ENCODE data around the gene ADAMTS17. TPM values are rescaled to one million over a fixed set of nuclear protein-coding genes. Genes with fewer than 3 reads are reported as not detected.

Gene ADAMTS17
- total RNA-seq, 1 experiment from 2014 or later = 3.2 TPM

GRCh38 chr15:100297812-100298211 is 44.0 kb downstream of the ADAMTS17 start:
- no peaks in the 10 kb centered on the region for H3K27me3 ChIP-seq (ENCODE audit: insufficient read depth, low read depth)
- DNase-seq = no peak
- no peak overlapping the region for H3K4me2 ChIP-seq
- H4K20me1 ChIP-seq (ENCODE audit: insufficient read depth) = no peaks in the 10 kb centered on the region
- no peaks in the 10 kb centered on the region for H3K9me3 ChIP-seq (ENCODE audit: insufficient read depth, low read depth)
- no peak overlapping the region for H3K4me3 ChIP-seq
- H3K27ac ChIP-seq = no peak overlapping the region
- no peaks in the 10 kb centered on the region for H3F3A ChIP-seq (ENCODE audit: insufficient read depth, low read depth)
- no peaks in the 10 kb centered on the region for H3K9me2 ChIP-seq (ENCODE audit: insufficient read depth)
- no peak overlapping the region for H2AFZ ChIP-seq
- ChIA-PET POLR2A (ENCODE audit: unreplicated experiment) (no interaction called here), CTCF (no interaction called here)
- H3K4me1 ChIP-seq (replicated peaks; ENCODE audit: insufficient read depth) = no peaks in the 10 kb centered on the region
- BruUV-seq (replicated peaks) = no TSS peak
- intact Hi-C loops (cut with micrococcal nuclease; ENCODE audit: unreplicated experiment) = no loop called here
- no peaks in the 10 kb centered on the region for H3K36me3 ChIP-seq (ENCODE audit: low read depth)
- no peak for TF ChIP-seq CTCF (conservative IDR thresholded peaks at IDR 0.05)
- no peak for TF ChIP-seq EZH2 (IDR thresholded peaks at IDR 0.05; ENCODE audit: low read depth)
- H3K79me2 ChIP-seq (ENCODE audit: low read depth) = no peaks in the 10 kb centered on the region

- ChIA-PET POLR2A (ENCODE audit: unreplicated experiment) (no interaction called here), CTCF (no interaction called here)
- Histone ChIP-seq H3K36me3 (ENCODE audit: low read depth) (no peaks in the 10 kb centered on the region), H3K9me2 (ENCODE audit: insufficient read depth) (no peaks in the 10 kb centered on the region), H3K4me1 (replicated peaks; ENCODE audit: insufficient read depth) (no peaks in the 10 kb centered on the region), H3F3A (ENCODE audit: insufficient read depth, low read depth) (no peaks in the 10 kb centered on the region), H4K20me1 (ENCODE audit: insufficient read depth) (no peaks in the 10 kb centered on the region), H3K79me2 (ENCODE audit: low read depth) (no peaks in the 10 kb centered on the region), H3K4me3 (no peak overlapping the region), H3K27me3 (ENCODE audit: insufficient read depth, low read depth) (no peaks in the 10 kb centered on the region), H3K27ac (no peak overlapping the region), H2AFZ (no peak overlapping the region), H3K9me3 (ENCODE audit: insufficient read depth, low read depth) (no peaks in the 10 kb centered on the region), H3K4me2 (no peak overlapping the region)
- no peak for TF ChIP-seq EZH2 (IDR thresholded peaks at IDR 0.05; ENCODE audit: low read depth)
- TF ChIP-seq CTCF (conservative IDR thresholded peaks at IDR 0.05) = no peak
- DNase-seq = no peak
- intact Hi-C loops (cut with micrococcal nuclease; ENCODE audit: unreplicated experiment) = no loop called here
- BruUV-seq (replicated peaks) = no TSS peak
These were observed 45.7 kb downstream of the ADAMTS17 start for GRCh38 chr15:100295939-100296565.

- no peak overlapping the region for H3K4me2 ChIP-seq
- no peaks in the 10 kb centered on the region; the same call in 1 of the 2 replicates for H3K9me3 ChIP-seq (ENCODE audit: insufficient read depth, low read depth)
- POLR2A ChIA-PET (ENCODE audit: unreplicated experiment) = no interaction called here
- H3K36me3 ChIP-seq (ENCODE audit: low read depth) = no peaks in the 10 kb centered on the region
- H2AFZ ChIP-seq = no peak overlapping the region
- H3K4me3 ChIP-seq = no peak overlapping the region
- no peak for DNase-seq
- BruUV-seq (replicated peaks) = no TSS peak
- no peaks in the 10 kb centered on the region for H4K20me1 ChIP-seq (ENCODE audit: insufficient read depth)
- intact Hi-C loops (cut with micrococcal nuclease; ENCODE audit: unreplicated experiment) = no loop called here
- CTCF ChIA-PET = no interaction called here
- H3K9me2 ChIP-seq (ENCODE audit: insufficient read depth) = no peaks in the 10 kb centered on the region
- H3K79me2 ChIP-seq (ENCODE audit: low read depth) = no peaks in the 10 kb centered on the region
- H3K27me3 ChIP-seq (ENCODE audit: insufficient read depth, low read depth) = no peaks in the 10 kb centered on the region
- H3K27ac ChIP-seq = no peak overlapping the region
- no peaks in the 10 kb centered on the region for H3F3A ChIP-seq (ENCODE audit: insufficient read depth, low read depth)
- no peaks in the 10 kb centered on the region for H3K4me1 ChIP-seq (replicated peaks; ENCODE audit: insufficient read depth)
- TF ChIP-seq CTCF (conservative IDR thresholded peaks at IDR 0.05) (no peak), EZH2 (IDR thresholded peaks at IDR 0.05; ENCODE audit: low read depth) (no peak)
These were observed 49.8 kb downstream of the ADAMTS17 start for GRCh38 chr15:100292010-100292409.
